Measurements from ENCODE around the gene FXYD6.
"Not testable (repeated sequence)": the region's sequence is repeated elsewhere in the genome, so short reads cannot be mapped to it uniquely, and the experiment has no call there.

Gene FXYD6, protein sequence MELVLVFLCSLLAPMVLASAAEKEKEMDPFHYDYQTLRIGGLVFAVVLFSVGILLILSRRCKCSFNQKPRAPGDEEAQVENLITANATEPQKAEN

DNA sequence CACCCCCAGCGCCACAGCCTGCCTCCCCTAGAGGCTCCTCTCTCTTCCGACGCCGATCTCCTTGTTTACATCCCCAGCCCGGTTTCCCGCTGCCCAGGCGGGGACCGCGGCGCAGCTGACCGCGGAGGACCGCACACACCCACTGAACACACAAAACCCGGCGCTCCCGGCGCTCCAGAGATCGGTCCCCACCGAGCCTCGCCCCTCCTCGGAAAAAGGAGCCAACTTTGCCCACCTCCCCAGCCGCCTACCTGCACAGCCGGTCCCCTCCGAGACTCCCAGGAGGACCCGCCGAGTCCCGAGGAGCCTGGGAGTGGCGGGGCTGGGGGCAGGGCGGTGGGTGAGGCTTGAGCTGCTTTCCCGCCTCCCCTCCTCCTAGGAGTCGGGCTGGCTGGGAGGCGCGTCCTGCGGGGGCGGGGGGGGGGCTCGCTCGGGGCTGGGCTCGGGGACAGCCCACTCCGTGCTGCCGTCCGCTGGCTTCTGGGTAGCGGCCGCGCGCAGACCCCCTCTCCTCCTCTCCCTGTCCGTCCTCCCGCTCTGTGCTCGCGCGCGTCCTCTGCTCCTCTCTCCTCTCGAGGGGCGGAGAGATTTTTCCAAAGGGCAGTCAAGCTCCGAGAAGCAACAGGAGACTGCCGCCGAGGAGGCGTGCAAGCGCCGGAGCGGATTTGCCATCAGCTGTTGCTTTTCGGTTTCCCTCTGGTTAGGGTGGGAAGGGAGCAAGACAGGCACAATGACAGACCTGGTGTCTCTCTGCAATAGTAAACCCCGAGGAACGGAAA lies at the start of gene FXYD6:
FXYD6 (minus strand) TSS at position 318 of the 779 bp plus-strand sequence. CDS start 33,882 bp downstream, outside the sequence.
- no peak for DNase-seq (ENCODE audit: extremely low read depth in 1 of 2, low read depth in 1 of 2)

DNA sequence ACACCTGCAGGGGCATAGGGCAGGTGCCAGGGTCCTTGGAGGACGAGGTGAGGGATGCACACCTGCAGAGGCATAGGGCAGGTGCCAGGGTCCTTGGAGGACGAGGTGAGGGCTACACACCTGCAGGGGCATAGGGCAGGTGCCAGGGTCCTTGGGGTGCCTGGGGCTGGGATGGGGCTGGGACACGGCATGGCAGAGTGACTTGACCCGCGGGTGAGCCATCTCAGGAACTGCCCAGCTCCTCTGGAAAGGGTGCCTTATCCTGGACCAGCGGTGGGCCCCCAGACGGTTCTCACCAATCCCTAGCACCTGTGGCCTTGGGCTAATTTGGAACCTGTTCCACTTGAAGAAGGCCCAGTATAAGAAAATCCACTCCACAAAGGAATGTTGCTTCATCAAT lies 49.7 kb upstream of the FXYD6 start:
- DNase-seq (ENCODE audit: extremely low read depth in 1 of 2, low read depth in 1 of 2) = not testable (repeated sequence)

DNA sequence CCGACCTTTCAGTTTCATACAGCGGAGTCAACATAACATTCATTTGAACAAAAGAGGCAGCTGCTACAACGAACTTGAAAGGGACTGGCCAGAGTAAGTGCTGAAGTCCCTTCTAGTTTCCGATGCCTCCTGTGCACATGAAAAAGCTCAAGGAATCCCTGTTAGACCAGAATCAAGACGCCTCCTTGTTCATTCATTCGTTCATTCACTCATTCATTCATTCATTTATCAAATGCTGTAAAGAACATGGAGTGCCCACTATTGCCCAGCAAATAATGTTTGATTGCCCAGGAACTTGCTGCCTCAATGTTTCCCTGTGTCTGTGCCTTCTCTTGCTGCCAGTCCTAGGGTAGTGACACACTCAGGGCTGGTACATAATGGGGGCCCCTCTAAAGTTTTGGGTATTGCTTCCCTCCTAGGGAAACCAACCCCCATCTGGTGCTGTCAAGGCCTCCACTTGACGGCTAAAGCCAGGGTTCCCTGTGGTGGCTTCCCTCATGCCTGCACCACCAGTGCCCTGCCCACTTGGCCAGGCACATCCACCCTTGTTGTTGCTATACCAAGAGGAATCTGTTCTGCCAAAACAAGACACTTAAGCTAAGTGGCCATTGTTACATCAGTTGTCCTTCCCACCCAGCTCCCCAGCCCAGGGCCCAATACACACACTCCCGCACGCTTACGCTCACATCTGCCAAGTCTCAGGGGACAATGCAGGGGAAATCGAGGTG lies 48.9 kb upstream of the FXYD6 start:
- DNase-seq (ENCODE audit: extremely low read depth in 1 of 2, low read depth in 1 of 2) = no peak

DNA sequence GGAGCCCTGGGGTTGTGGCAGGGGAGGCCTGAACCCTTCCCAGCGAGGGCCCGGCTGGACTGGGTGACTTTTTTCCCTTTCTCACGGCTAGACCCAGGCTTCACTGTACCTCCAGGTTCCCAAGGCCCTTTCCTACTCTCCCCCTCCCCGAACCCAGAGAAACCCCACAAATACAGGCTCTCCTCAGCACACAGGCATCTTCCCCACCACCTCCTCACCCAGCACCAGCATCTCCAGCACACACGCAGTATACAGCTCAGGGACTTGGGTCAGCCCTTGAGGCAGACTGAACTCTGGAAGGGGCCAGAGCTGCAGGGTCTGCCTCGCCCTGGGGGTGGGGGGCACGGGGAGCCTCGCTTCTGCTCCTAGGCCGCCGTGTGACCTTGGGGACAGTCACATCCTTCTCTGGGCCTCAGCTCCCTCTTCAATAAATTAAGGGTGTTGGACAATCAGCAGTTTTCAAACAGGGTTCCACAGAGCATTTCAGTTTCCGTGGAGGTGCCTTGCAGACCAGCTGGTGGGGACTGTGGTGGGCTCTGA lies 48.2 kb upstream of the FXYD6 start:
- DNase-seq (ENCODE audit: extremely low read depth in 1 of 2, low read depth in 1 of 2) = no peak

DNA sequence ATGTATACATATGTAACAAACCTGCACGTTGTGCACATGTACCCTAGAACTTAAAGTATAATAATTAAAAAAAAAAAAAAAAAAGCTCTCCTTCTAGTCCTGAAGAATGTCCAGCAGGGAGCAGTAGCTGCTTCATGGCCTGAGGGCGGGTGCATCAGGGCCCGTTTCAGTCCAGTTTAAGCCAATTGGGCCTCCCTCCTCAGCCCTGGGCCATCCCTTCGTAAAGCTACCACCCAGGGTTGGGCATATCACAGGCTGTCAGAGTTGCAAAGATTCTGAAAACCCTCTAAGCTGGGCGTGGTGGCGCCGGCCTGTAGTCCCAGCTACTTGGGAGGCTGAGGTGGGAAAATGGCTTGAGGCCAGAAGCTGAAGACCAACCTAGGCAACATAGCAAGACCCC lies 47.3 kb upstream of the FXYD6 start:
- DNase-seq (ENCODE audit: extremely low read depth in 1 of 2, low read depth in 1 of 2) = no peak

DNA sequence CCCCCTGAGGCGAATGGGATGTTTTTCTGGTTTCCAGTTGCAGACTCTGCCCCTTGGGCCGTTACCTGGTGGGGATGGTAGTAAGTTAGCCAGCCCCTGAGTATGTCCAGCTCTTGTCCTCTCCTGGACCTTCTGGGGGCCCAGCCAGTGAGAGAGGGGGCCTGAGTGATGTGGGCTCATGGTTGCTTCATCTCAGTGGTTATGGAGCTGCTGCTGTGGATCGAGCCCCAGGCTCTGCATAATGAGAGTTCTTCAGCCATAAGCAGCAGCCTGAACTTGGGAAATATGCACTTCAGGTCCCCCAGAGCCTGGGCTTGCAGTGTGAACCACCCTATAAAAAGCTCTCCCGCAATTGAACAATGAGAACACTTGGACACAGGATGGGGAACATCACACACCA lies 46.8 kb upstream of the FXYD6 start:
- DNase-seq (ENCODE audit: extremely low read depth in 1 of 2, low read depth in 1 of 2) = no peak

DNA sequence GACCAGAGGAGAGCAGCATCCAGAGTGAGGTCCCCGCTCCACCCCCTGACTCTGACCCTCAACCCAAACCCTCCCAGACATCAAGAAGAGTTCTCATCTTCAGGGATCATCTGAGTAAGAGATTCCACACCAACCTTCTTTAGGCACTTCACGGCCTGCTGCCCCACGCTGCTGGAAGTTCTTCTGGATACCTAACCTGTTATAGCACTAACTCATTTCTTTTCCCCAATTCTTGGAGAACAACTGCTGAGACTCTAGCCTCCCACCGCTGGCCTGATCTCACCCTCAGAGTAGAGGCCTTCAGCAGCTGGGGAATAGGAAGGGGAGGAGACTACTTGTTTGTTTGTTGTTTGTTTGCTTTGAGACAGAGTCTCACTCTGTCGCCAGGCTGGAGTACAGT lies 45.4 kb upstream of the FXYD6 start:
- no peak for DNase-seq (ENCODE audit: extremely low read depth in 1 of 2, low read depth in 1 of 2)

DNA sequence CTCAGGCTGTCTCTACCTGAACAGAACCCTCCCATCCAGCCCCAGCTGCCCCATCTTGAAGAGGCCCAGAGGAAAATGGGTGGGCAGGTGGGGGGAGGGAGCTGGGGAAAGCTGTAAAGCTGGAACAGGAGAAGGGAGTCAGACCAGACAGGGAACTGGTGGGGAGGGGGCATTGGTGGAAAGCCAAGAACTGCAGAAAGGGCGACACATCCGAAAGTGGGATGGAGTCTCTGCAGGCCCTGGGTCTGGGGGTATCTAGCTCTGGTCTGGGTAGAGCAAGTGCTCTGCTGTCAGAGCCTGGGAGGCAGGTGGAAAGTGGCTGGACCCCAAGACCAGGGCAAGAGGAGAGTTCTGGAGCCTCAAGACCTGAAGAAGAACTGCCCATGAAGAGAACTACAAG lies 45.0 kb upstream of the FXYD6 start:
- no peak for DNase-seq (ENCODE audit: extremely low read depth in 1 of 2, low read depth in 1 of 2)

DNA sequence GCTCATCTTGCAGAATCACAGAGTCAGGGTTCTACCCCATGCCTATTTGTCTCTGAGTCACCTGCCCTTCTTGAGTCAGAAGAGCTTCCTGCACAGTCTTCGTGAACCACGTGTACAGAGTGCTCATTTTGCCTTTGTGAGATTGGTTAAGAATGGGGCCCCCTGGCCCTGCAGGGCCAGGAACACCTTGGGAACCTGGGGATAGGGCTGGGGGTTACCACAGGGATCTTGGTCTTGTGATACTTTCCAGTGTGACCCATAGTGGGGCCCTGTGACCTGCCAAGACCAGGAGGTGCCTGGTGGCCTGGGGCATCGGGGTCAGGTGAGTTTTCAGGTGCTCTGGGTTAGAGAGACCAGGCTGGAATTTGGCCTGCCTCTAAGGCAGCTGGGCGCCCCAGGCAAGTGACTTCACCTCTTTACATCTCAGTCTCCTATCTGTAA lies 43.3 kb upstream of the FXYD6 start:
- DNase-seq (ENCODE audit: extremely low read depth in 1 of 2, low read depth in 1 of 2) = no peak

DNA sequence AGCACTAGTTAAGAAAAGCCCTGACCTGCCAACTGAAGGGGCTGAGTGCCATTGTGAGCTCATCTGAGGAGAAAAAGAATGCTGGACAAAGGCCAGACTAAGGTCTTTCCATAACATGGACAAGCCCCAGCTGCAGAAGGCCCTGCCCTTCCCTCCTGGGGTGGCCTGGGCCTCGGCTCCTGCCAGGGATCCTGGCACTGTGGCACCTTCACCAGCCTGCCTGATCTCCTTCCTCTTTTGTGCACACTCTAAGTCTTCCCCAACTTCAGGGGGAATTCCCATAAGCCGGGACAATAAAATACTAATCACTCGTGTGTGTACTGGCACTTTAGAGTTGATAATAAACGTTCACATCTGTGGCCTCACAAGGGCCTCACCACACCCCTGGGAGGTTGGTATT lies 42.9 kb upstream of the FXYD6 start:
- DNase-seq (ENCODE audit: extremely low read depth in 1 of 2, low read depth in 1 of 2) = no peak

DNA sequence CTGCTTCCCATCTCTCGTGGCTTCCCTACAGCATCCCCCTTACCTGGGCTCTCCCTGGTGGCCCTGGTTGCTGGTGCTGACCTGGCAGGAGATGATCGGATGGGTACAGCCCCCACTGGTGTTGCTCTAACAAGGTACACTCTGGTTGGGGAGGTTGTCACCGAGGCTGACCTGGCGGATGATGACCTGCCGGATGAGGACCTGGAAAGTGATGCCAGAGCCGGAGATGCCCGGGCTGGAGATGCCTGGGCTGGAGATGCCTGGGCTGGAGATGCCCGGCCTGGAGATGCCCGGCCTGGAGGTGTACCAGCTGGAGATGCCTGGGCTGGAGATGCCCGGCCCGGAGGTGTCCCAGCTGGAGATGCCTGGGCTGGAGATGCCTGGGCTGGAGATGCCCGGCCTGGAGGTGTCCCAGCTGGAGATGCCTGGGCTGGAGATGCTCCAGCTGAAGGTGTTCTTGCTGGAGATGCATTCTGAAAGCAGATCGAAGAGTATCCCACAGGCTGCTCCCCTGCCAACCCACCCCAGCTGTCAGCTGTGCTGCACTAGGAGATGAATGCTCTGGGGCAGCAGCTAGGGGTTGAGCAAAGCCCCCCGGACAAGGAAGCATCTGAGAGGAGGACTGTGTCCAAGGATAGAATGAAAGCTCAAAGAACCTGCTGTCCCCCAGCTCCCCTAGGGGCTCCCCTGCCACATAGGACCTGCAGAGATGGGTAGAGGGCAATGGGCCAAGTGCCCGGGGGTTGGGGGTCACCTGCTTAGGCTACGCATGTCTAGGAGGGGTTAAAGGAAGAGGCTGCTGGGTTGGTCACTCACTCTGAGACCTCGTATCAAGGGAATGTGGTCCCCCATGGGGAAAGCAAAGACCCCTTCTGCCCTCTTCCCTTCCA lies 42.2 kb upstream of the FXYD6 start:
- DNase-seq (ENCODE audit: extremely low read depth in 1 of 2, low read depth in 1 of 2) = no peak

DNA sequence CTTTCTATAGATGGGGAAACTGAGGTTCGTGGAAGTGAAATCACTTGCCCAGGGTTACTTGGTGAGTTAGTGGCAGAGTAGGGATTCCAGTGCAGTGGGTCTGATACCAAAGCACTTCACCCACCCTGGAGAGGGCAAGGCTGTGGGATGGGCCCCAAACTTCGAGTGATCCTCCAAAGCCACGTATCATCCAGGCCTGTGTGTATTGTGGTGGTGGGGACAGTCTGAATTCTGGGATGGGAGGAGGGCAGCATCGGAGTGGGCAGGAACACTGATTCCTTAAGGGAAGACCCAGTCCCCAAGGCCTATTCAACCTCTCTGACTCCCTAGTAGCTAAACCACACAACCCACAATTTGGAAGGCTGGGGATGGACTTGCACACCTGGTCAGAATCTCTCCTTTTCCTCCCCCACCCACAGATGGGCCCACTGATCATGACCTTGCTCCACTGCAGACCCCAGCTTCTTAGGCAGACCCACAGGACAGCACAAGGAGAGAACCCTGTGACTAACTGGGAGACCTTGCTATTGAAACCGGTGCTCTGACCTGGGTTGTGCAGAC lies 41.2 kb upstream of the FXYD6 start:
- DNase-seq (ENCODE audit: extremely low read depth in 1 of 2, low read depth in 1 of 2) = no peak

DNA sequence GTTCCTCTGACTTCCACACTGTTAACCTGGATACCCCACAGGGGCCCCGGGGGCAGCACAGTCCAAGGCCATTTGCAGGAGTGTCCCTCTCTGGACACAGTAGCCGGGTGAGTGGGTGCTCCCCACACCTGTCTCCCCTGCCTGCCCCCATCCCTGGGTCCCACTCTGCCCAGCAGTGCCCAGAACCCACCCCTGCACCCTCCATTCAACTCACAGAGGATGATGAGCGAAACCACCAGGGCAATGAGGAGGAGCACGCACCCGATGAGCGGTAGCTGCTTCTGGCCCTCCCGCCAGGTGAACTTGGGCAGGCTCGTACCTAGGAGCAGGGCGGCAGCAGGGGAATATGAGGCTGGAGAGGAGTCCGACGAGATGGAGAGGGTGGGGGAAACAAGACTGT lies 40.5 kb upstream of the FXYD6 start:
- DNase-seq (ENCODE audit: extremely low read depth in 1 of 2, low read depth in 1 of 2) = no peak

DNA sequence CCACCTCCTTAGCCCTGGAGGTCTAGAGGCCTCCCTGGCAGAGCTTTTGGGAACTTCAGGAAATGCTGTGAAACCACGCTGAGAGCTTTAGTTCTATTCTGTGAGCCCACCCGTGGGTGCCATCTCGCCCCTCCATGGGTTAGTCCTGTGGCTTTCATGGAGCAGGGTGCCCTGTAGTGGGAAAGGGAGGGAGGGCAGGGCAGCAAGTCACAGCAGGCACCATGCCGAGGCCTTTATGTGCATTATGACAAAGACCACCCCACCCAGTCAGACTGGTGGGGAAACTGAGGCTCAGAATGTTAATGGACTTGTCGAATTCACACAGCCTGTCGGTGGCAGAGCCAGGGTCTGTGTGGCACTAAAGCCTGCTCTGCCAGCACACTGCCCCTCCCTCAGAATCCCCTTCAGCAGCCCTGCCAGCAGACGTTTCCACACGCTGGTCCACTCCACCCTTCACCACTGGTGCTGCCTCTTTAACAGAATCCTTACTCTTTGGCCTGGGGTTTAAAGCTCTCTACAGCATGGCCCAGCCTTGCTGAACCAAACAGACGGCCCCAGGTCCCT lies 39.3 kb upstream of the FXYD6 start:
- DNase-seq (ENCODE audit: extremely low read depth in 1 of 2, low read depth in 1 of 2) = no peak

DNA sequence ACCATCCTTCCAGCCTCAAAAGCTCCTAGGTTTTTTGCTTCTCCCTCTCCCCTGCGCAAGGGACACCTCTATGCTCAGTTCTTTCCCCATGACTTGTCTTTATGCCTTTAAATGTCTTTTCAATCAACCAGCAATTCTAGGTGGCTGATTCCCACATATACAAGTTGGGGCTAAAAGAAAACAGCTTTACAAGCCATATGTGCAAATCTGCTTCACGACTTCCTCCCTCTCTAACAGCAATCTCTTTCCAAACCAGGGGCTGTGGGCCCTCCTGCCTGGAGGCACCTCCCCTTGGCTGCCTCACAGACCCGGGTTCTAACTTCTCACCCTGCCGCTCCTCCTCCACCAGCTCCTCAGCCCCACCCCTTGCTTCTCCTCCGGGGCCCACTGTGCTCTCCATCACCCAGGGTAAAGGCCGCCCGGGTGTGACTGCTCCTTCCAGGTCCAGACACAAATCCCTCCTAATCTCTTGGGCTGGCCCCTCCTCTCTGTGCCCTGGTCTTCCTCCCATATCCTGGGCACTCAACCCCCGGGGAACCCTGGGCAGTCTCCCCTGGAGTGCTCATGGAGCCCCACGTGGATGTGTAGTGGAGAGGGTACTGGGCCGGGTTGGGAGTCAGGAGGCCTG lies 38.6 kb upstream of the FXYD6 start:
- no peak for DNase-seq (ENCODE audit: extremely low read depth in 1 of 2, low read depth in 1 of 2)

DNA sequence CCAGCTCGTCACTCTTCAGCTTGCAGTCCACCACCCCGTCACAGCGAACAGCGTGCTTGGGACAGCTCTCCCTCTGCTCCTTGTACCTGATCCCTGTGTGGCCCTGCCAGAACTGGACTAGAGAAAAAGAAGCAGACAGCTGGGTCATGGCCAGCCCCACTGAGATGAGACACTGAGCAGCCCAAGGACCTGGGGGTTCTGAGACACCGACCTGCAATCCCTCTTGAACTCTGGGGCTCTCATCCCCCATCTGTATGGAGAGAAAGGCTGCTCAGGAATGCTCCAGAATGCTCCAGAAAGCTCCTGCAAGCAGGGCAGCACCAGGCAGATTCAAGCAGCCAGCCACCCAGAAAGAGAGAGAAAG lies 37.9 kb upstream of the FXYD6 start:
- no peak for DNase-seq (ENCODE audit: extremely low read depth in 1 of 2, low read depth in 1 of 2)

DNA sequence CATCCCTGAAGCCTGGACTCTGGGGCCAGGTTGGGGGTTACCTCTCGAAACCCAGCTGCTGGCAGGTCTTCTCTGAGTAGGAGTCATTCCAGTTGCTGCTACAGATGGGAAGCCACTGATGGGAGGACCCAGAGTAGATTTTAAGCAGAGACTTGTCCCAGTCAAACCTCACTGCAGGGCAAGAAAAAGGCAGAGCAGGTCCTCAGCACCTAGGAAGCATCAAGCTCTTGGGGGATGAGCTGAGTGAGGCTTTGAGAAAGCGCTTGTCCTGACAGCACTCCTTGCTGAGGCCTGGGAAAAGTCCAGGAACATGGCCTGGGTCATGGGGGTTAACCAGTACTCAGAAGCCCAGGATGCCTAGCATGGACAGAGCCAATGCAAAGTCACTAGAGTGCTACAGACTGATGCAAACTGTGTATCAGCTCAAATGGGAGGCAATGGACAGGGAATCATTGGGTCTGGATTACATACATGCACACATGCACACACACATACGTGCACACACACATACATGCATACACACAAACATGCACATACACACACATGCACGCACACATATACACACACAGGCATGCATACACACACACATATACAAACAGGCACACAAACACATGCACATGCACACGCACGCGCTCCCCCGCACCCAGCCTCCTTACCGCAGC lies 37.4 kb upstream of the FXYD6 start:
- DNase-seq (ENCODE audit: extremely low read depth in 1 of 2, low read depth in 1 of 2) = no peak

DNA sequence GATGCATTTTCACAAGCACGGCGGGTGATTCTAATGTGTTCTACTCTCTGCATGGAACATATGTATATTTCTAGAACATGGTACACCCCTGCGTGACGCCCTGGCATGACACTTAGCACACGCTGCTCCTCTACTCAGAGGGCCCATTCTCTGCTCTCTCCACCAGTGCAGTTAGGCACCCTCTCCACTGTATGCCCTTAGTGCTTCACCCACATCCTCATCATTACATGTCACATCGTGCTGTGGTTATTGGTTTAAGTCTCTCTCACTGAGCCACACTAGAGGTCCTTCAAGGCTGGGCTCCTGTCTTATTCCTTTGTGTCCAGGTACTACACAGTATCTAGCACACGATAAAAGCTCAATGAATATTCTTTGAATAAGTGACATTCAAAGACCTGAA lies 36.0 kb upstream of the FXYD6 start:
- no peak for DNase-seq (ENCODE audit: extremely low read depth in 1 of 2, low read depth in 1 of 2)

DNA sequence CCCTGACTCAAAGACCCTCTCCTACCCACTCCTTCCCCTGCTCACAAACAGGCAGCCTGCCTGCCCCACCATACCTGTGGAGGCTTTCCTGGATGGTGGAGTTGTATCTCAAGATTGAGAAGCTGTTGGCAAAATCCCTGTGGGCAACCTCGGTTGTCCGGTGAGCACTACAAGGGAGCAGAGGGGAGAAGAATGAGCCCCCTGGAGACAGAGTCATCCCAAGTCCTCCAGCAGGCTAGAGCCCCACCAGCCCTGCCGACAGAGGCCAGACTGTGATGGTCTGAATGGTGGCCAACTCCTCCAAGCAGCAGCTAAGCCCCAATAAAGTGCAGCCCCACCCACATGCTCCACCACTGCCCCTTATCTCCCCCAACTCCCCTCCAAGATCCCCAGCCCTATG lies 35.2 kb upstream of the FXYD6 start:
- no peak for DNase-seq (ENCODE audit: extremely low read depth in 1 of 2, low read depth in 1 of 2)
